HG03064 (cell line): ENCODE data around the gene PPIA.
"Not testable (repeated sequence)": the region's sequence is repeated elsewhere in the genome, so short reads cannot be mapped to it uniquely, and the experiment has no call there.

Experiments used
- ATAC-seq: cut with Tn5 transposase; IDR thresholded peaks from one replicate; pipeline ENCODE4 v1.9.1; 2021; ENCODE audit warnings: low read depth; ENCODE audit not compliant: unreplicated experiment

PPIA gene

GRCh38 chr7:44814919-44815318, 18.4 kb downstream of the PPIA start:
- no peak for ATAC-seq

GRCh38 chr7:44819292-44819691, 22.8 kb downstream of the PPIA start:
- ATAC-seq = no peak

- no peak for ATAC-seq
These were observed 26.8 kb downstream of the PPIA start for GRCh38 chr7:44823255-44823781.

GRCh38 chr7:44824894-44825526, 28.5 kb downstream of the PPIA start:
- ATAC-seq = no peak

- no peak for ATAC-seq
These were observed 31.1 kb downstream of the PPIA start for GRCh38 chr7:44827567-44827966.

- ATAC-seq = no peak
These were observed 42.3 kb downstream of the PPIA start for GRCh38 chr7:44838751-44839150.

GRCh38 chr7:44842675-44843074, 46.2 kb downstream of the PPIA start:
- ATAC-seq = not testable (repeated sequence)

GRCh38 chr7:44843440-44843839, 47.0 kb downstream of the PPIA start:
- not testable (repeated sequence) for ATAC-seq

- no peak for ATAC-seq
These were observed 49.0 kb downstream of the PPIA start for GRCh38 chr7:44845451-44845850.

GRCh38 chr7:44846390-44846789, 49.9 kb downstream of the PPIA start:
- not testable (repeated sequence) for ATAC-seq

GRCh38 chr7:44846816-44847508, 50.5 kb downstream of the PPIA start:
- peak; percentile 6 for ATAC-seq

GRCh38 chr7:44847509-44847919, 51.0 kb downstream of the PPIA start:
- ATAC-seq = peak; percentile 59

GRCh38 chr7:44847920-44848634, 51.6 kb downstream of the PPIA start, which contains the start of gene H2AZ2:
H2AZ2 (minus strand) TSS chr7:44848087; CDS start chr7:44847971, 116 bp downstream.
- peak; percentile 80 for ATAC-seq

GRCh38 chr7:44849259-44849884, 52.9 kb downstream of the PPIA start:
- no peak for ATAC-seq

- no peak for ATAC-seq
These were observed 53.5 kb downstream of the PPIA start for GRCh38 chr7:44849885-44850544.

- ATAC-seq = no peak
These were observed 56.1 kb downstream of the PPIA start for GRCh38 chr7:44852590-44852989.
